ENCODE measurements around the gene SENP7. TPM values are rescaled to one million over a fixed set of nuclear protein-coding genes. Genes with fewer than 3 reads are reported as not detected.

Gene SENP7
- total RNA-seq, 2 donors from 2014 or later: 39.0 to 48.3 TPM

DNA sequence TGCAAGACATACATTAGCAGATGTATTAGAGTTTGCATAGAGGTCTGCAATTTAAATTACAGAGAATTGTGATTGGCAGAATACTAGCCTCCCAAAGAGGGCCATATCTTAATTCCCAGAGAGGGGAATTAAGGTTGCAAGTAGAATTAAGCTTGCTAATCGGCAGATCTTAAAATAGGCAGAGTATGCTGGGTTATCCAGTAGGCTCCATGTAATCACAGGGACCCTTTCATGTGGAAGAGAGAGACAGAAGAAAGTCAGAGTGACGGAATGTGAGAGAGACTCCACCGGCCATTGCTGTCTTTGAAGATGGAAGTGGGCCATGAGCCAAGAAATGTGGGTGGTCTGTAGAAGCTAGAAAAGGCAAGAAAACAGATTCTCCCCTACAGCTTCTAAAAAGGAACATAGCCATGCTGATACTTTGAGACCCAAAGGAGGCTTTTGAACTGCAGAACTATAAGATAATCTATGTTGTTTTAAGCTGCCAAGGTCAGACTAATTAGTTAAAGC, 231.4 kb downstream of the SENP7 start:
- H3K4me3 Mint-ChIP-seq: no peak overlapping the region
- H3K27me3 Mint-ChIP-seq: no peaks in the 10 kb centered on the region
- no peaks in the 10 kb centered on the region for H3K9me3 ChIP-seq (ENCODE audit: control insufficient read depth, low read length, poor library complexity, severe bottlenecking)
- H3K4me1 Mint-ChIP-seq: no peaks in the 10 kb centered on the region
- peak overlapping the region; percentile 12 for H3K27ac Mint-ChIP-seq
- H3K36me3 Mint-ChIP-seq (ENCODE audit: low read depth): peaks cover 5% of the 10 kb centered on the region
- no peak for DNase-seq
- ATAC-seq: no peak

DNA sequence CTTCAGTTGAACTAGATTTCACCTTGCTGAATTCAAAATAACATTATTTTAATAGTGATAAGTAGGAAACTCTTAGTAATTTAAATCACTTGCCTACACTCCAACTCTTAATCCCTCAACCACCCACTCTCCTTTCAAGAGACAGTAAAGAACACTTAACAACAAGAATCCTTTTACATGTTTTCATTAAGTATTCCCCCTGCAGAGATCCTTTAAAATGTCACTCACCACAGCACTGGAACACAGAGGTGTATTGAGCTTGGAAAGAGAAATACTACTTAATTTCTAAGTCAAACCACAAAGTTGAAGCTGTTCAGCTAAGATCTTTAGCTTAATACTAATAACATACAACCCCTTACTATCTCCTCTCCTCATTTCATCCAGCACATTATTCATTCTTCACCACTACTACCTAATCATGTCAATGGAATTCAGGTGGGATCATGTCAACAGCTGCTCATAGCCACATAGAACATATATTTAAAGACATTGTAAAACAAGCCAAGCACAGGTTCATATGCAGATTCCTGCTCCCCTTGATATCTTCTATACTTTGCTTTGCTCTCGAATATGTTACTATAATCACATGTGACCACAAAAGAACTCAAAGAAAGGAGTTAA, 233.1 kb downstream of the SENP7 start:
- H3K27ac Mint-ChIP-seq: no peak overlapping the region
- H3K36me3 Mint-ChIP-seq (ENCODE audit: low read depth): peaks cover 5% of the 10 kb centered on the region
- no peaks in the 10 kb centered on the region for H3K9me3 ChIP-seq (ENCODE audit: control insufficient read depth, low read length, poor library complexity, severe bottlenecking)
- H3K27me3 Mint-ChIP-seq: no peaks in the 10 kb centered on the region
- no peak for DNase-seq
- no peak overlapping the region for H3K4me3 Mint-ChIP-seq
- no peak for ATAC-seq
- no peaks in the 10 kb centered on the region for H3K4me1 Mint-ChIP-seq

DNA sequence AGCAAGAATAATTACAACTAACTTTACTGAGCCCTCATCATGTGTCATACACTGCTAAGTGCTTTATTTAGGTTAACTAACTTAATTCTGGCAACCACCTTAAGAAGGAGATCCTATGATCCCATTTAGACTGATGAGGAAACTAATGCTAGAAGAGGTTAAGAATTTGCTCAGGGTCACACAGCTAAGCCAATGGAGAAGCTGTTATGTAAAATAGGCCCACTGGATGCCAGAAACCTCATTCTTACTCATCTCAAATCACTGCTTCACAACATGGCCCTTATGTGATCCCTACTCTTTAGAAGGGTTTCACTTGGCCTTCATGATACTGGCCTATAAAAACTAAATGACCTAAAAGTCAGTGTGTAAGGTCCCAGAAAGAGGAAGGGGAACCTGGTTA, 233.8 kb downstream of the SENP7 start:
- no peak overlapping the region for H3K27ac Mint-ChIP-seq
- no peaks in the 10 kb centered on the region for H3K27me3 Mint-ChIP-seq
- no peak overlapping the region for H3K4me3 Mint-ChIP-seq
- no peaks in the 10 kb centered on the region for H3K9me3 ChIP-seq (ENCODE audit: control insufficient read depth, low read length, poor library complexity, severe bottlenecking)
- DNase-seq (no peak), ATAC-seq (no peak)
- H3K36me3 Mint-ChIP-seq (ENCODE audit: low read depth): peaks cover 4% of the 10 kb centered on the region
- no peaks in the 10 kb centered on the region for H3K4me1 Mint-ChIP-seq

DNA sequence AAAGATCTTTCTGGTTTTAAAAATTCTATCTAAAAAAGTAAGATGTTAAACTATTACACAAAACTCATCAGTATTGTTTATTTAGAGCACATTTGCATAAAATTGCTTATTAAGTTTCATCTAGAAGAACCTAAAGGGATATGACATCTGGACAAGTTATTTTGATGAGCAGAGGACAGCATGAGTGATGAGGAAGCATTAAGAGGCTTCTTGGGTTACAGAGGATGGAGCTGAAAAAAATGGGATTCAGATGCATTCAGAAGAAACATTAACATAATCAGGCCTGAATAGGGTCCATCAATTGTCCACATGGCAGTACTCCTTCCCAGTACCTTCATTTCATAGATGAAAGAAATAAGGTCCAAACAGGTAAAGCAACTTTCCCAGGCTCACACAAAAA, 234.3 kb downstream of the SENP7 start:
- no peak for ATAC-seq
- no peaks in the 10 kb centered on the region for H3K36me3 Mint-ChIP-seq (ENCODE audit: low read depth)

More for the DNA sequence above, 234.3 kb downstream of the SENP7 start:
- Mint-ChIP-seq H3K27ac (no peak overlapping the region), H3K27me3 (no peaks in the 10 kb centered on the region), H3K4me3 (no peak overlapping the region), H3K4me1 (no peaks in the 10 kb centered on the region)
- DNase-seq: no peak
- no peaks in the 10 kb centered on the region for H3K9me3 ChIP-seq (ENCODE audit: control insufficient read depth, low read length, poor library complexity, severe bottlenecking)

Other genes with a start within 250 kb of the SENP7 start
- gene IMPG2, start 192.6 kb downstream of the SENP7 start, total RNA-seq: under 1 TPM; 0.45 to 0.47 TPM
- gene TRMT10C, start 48.7 kb upstream of the SENP7 start, total RNA-seq: 10 to 100 TPM; 27.8 to 29.5 TPM
- gene PCNP, start 61.0 kb upstream of the SENP7 start, total RNA-seq: 100 to 1,000 TPM; 138 to 150 TPM
- gene ZBTB11, start 163.9 kb upstream of the SENP7 start, total RNA-seq: 10 to 100 TPM; 65.2 to 77.2 TPM
- 1,000 to 10,000 TPM; 1,360 to 1,402 TPM for gene RPL24, start 173.5 kb upstream of the SENP7 start, total RNA-seq
- 10 to 100 TPM; 10.4 to 11.1 TPM for gene CEP97, start 211.4 kb upstream of the SENP7 start, total RNA-seq